GM21367 (cell line): Measurements from ENCODE around the gene ZNF790.
"Not testable (repeated sequence)": the region's sequence is repeated elsewhere in the genome, so short reads cannot be mapped to it uniquely, and the experiment has no call there.

Source experiments
- ATAC-seq: cut with Tn5 transposase; IDR thresholded peaks from one replicate; pipeline ENCODE4 v1.9.1; 2021; ENCODE audit not compliant: unreplicated experiment

The ZNF790 gene

GRCh38 chr19:36837906-36838783 is at the start of gene ZNF790:
Gene ZNF790, minus strand, starts transcription at chr19:36838387. Its CDS starts 12,768 bp downstream, at chr19:36825619.
- ATAC-seq: peak; percentile 67

GRCh38 chr19:36876993-36877938 is 39.1 kb upstream of the ZNF790 start:
- no peak for ATAC-seq

- no peak for ATAC-seq
These were observed 13.7 kb upstream of the ZNF790 start for GRCh38 chr19:36851898-36852297.

- peak; percentile 69 for ATAC-seq
These were observed 12.6 kb upstream of the ZNF790 start, which contains the start of gene ZNF345 for GRCh38 chr19:36850559-36851442. Gene ZNF345, plus strand, starts transcription at chr19:36850876. Its CDS starts 25,955 bp downstream, at chr19:36876831.

GRCh38 chr19:36849701-36850558 is 11.7 kb upstream of the ZNF790 start:
- peak; percentile 74 for ATAC-seq

- no peak for ATAC-seq
These were observed 9.8 kb upstream of the ZNF790 start for GRCh38 chr19:36847968-36848367.

- ATAC-seq: no peak
These were observed 667 bp upstream of the ZNF790 start for GRCh38 chr19:36838784-36839324.

- ATAC-seq: no peak
These were observed 846 bp downstream of the ZNF790 start for GRCh38 chr19:36837176-36837905.

- no peak for ATAC-seq
These were observed 4.8 kb downstream of the ZNF790 start for GRCh38 chr19:36833430-36833829.

- ATAC-seq: no peak
These were observed 16.4 kb downstream of the ZNF790 start for GRCh38 chr19:36821758-36822157.

- ATAC-seq: no peak
These were observed 19.0 kb downstream of the ZNF790 start for GRCh38 chr19:36819130-36819630.

GRCh38 chr19:36807029-36807428 is 31.2 kb downstream of the ZNF790 start:
- ATAC-seq: no peak

GRCh38 chr19:36805364-36805763 is 32.8 kb downstream of the ZNF790 start:
- ATAC-seq: no peak

GRCh38 chr19:36797786-36798108 is 40.4 kb downstream of the ZNF790 start:
- ATAC-seq: no peak

GRCh38 chr19:36796714-36796992 is 41.5 kb downstream of the ZNF790 start:
- ATAC-seq: no peak

GRCh38 chr19:36791420-36792141 is 46.6 kb downstream of the ZNF790 start:
- not testable (repeated sequence) for ATAC-seq

GRCh38 chr19:36775768-36776167 is 62.4 kb downstream of the ZNF790 start:
- no peak for ATAC-seq

GRCh38 chr19:36773223-36773579 is 65.0 kb downstream of the ZNF790 start:
- no peak for ATAC-seq
